NT2/D1 (cell line): ENCODE data around the gene ADD2.
A peak's percentile ranks its signal among the peaks of the same experiment; 100 is the strongest.

Experiments
- DNase-seq: peaks from one replicate; pipeline ENCODE4 v3.0.0-alpha.2; 2011; ENCODE audit warnings: low read depth, low spot score
- H3K27me3 ChIP-seq: 2 replicates; pipeline ENCODE4 v1.6.0; 2011; ENCODE audit warnings: mild to moderate bottlenecking; ENCODE audit not compliant: insufficient read length, insufficient read depth
- H3K36me3 ChIP-seq: 2 replicates; pipeline ENCODE4 v1.6.1; 2011; ENCODE audit warnings: mild to moderate bottlenecking, low read length, mixed read lengths; ENCODE audit not compliant: insufficient read depth, insufficient read length
- H3K4me1 ChIP-seq: 2 replicates; pipeline ENCODE4 v1.5.1; 2011; ENCODE audit not compliant: insufficient read depth, insufficient read length
- H3K4me3 ChIP-seq: 2 replicates; pipeline ENCODE4 v1.5.1; 2011; ENCODE audit warnings: low read depth; ENCODE audit not compliant: insufficient read length
- H3K9ac ChIP-seq: 2 replicates; pipeline ENCODE4 v1.6.0; 2011; ENCODE audit warnings: low read depth; ENCODE audit not compliant: insufficient read length
- H3K9me3 ChIP-seq: 2 replicates; pipeline ENCODE4 v1.5.1; 2011; ENCODE audit warnings: mild to moderate bottlenecking, low read length; ENCODE audit not compliant: insufficient read depth
- SUZ12 ChIP-seq: IDR thresholded peaks from 2 replicates; pipeline ENCODE4 v1.6.1; 2011; ENCODE audit not compliant: insufficient read length, insufficient read depth; ENCODE audit errors: extremely low read depth
- YY1 ChIP-seq: IDR thresholded peaks from 2 replicates; pipeline ENCODE4 v1.6.1; 2011; ENCODE audit not compliant: insufficient read length, insufficient read depth
- ZNF274 ChIP-seq: IDR thresholded peaks from 2 replicates; pipeline ENCODE4 v1.6.1; 2011; ENCODE audit warnings: mild to moderate bottlenecking, low read depth, low read length

The ADD2 gene, protein sequence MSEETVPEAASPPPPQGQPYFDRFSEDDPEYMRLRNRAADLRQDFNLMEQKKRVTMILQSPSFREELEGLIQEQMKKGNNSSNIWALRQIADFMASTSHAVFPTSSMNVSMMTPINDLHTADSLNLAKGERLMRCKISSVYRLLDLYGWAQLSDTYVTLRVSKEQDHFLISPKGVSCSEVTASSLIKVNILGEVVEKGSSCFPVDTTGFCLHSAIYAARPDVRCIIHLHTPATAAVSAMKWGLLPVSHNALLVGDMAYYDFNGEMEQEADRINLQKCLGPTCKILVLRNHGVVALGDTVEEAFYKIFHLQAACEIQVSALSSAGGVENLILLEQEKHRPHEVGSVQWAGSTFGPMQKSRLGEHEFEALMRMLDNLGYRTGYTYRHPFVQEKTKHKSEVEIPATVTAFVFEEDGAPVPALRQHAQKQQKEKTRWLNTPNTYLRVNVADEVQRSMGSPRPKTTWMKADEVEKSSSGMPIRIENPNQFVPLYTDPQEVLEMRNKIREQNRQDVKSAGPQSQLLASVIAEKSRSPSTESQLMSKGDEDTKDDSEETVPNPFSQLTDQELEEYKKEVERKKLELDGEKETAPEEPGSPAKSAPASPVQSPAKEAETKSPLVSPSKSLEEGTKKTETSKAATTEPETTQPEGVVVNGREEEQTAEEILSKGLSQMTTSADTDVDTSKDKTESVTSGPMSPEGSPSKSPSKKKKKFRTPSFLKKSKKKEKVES

GRCh38 chr2:70767699-70768589 lies at the start of gene ADD2:
TSS of gene ADD2 (minus strand) at chr2:70768200. CDS start at chr2:70706408, 61,792 bp downstream.
- Histone ChIP-seq H3K27me3 (no peaks in the 10 kb centered on the region), H3K4me1 (peaks cover 4% of the 10 kb centered on the region), H3K9ac (peak within 1 kb of the TSS; percentile 81), H3K36me3 (no peaks in the 10 kb centered on the region), H3K4me3 (peak within 1 kb of the TSS; percentile 76), H3K9me3 (no peaks in the 10 kb centered on the region)
- DNase-seq = peak; percentile 77
- TF ChIP-seq ZNF274 (no peak), YY1 (no peak), SUZ12 (no peak)

DNA sequence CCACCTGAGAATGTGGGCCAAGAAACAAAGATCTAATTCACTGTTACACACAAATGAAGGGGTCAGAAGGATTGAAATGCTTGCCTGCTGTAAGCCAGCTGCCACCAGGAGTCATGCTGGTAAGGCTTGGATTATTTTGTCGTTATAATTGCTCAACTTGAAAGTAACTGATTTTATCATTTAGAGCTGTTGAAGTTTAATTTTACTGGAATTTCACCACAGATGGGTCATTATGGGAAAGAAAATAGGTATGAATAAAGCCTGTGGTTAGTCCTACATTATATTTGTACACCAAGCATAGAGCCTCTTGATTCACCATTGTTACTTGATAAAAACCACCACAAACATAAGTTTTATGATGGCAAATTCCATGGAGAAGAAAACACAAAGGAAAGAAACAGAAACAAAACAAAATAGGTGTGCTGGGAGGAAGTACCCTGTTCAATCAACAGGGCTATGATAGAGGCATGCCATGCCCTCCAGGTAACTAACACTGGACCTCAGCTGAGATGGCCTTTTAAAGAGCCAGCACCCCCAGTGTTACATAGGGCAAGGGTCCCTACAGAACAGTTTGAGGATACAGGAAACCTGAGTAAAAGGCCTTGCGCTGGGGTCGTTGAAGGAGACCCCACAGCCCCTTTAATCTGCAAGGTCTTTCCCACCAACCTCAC lies 49.4 kb upstream of the ADD2 start:
- peaks cover 13% of the 10 kb centered on the region for H3K27me3 ChIP-seq
- DNase-seq = no peak
- no peak overlapping the region for H3K9ac ChIP-seq
- no peaks in the 10 kb centered on the region for H3K36me3 ChIP-seq
- H3K9me3 ChIP-seq = no peaks in the 10 kb centered on the region
- no peak for TF ChIP-seq SUZ12
- no peak for TF ChIP-seq YY1
- TF ChIP-seq ZNF274 = no peak
- H3K4me1 ChIP-seq = no peaks in the 10 kb centered on the region
- no peak overlapping the region for H3K4me3 ChIP-seq

DNA sequence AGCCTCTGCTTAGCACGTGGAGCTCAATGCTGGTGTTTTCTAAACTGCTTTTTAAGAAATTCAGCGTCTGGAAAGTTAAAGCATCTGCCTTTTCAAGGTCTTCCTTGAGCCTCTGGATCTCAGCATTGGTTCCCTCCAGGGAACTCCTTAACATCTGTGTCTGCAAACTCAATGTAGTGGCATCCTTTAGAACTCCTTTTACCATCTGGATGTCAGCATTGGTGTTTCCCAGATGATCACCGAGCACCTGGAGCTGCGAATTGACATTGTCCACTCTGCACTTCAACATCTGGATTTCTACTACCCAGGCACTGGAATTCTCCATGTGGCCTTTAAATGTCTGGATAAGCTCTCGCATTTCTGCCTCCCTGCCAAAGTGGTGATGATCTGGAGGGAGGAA lies 48.7 kb upstream of the ADD2 start:
- H3K9me3 ChIP-seq = no peaks in the 10 kb centered on the region
- no peak overlapping the region for H3K4me3 ChIP-seq
- peaks cover 17% of the 10 kb centered on the region for H3K27me3 ChIP-seq
- no peak for TF ChIP-seq SUZ12
- TF ChIP-seq YY1 = no peak
- no peak for TF ChIP-seq ZNF274
- DNase-seq = no peak
- no peaks in the 10 kb centered on the region for H3K4me1 ChIP-seq
- no peaks in the 10 kb centered on the region for H3K36me3 ChIP-seq
- no peak overlapping the region for H3K9ac ChIP-seq

DNA sequence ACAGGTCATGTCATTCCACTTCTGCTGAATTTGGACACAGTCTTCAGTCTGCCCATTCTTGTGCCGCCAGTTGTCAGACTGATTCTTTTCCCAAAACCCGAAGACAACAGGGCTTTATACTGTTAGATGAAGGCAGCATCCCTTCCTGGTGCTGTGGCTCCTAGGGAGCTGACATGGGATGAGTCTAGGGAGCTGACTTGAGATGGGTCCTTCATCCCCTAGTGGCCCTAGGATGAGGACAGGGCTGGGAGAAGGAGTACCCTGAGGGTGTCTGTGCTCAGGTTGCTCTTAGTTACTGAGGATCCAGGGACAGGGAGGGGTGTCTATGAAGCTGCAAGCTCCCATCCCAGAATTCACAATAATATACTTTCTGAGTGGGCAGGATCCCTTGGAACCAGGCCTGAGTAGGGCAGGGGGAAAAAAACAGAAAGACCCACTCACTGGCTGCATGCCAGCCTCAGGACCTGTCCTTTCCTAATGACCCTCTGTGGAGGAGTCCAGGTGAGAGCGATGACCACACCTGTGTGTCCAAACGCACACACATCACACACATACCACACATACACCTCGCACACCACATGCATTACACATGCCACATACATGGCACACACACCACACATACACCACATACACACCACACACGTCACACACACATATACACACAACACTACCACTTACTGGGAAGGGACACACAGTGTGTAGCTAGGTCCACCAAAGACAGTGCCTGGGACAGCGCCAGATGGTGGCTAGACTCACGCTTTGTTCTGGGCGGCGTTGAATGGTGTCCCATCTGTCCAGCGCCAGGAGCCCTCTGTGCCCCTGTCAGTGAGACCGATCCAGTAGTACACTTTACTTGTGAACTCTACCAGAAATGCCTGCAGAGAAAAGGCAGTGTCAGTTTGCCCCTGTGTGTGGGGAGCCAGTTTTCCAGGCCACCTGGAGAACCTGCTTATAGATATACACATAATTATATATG lies 41.3 kb upstream of the ADD2 start:
- no peak for DNase-seq
- Histone ChIP-seq H3K4me3 (no peak overlapping the region), H3K9ac (no peak overlapping the region), H3K27me3 (peaks cover 19% of the 10 kb centered on the region), H3K4me1 (no peaks in the 10 kb centered on the region), H3K9me3 (no peaks in the 10 kb centered on the region), H3K36me3 (no peaks in the 10 kb centered on the region)
- TF ChIP-seq ZNF274 = no peak
- no peak for TF ChIP-seq YY1
- TF ChIP-seq SUZ12 = no peak

DNA sequence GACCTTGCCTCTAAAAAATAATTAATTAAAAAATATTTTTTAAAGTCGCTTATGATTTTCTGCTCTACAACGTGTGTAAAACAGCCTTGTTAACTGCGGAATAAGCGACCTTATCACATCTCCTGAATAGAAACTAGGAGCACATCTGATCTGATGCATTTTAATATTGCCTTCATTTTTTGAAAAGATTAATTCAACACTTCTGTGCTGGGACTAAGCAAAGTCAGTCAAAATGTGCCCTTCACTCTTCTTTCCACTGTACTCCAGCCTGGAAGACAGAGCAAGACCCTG lies 39.8 kb upstream of the ADD2 start:
- no peaks in the 10 kb centered on the region for H3K36me3 ChIP-seq
- H3K4me3 ChIP-seq = no peak overlapping the region
- no peak for DNase-seq
- TF ChIP-seq ZNF274 (no peak), SUZ12 (no peak), YY1 (no peak)
- no peak overlapping the region for H3K9ac ChIP-seq
- peaks cover 28% of the 10 kb centered on the region for H3K27me3 ChIP-seq
- no peaks in the 10 kb centered on the region for H3K9me3 ChIP-seq
- no peaks in the 10 kb centered on the region for H3K4me1 ChIP-seq
